ENCODE measurements around the gene ZNF32. TPM values are rescaled to one million over a fixed set of nuclear protein-coding genes. Genes with fewer than 3 reads are reported as not detected.

Gene ZNF32
- total RNA-seq, 2 donors from 2014 or later: 56.1 to 56.5 TPM

DNA sequence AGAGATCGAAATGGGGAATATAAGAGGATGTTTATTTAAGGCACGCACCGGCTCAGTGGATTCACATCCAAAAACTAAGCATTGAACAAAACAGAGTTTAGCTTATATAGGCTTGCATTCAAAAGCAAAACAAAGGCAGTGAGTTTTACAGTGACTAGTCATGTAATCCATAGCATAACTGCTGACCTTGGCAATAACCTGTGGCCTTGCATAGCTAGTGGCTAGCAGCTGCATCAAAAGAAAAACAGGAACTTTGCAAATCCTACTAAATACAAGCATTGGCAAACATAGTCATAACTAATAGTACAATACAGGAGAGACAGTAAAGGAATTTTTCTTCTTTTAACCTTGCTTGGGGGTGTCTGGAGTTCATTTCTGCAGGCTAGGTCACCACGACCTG, 52.1 kb downstream of the ZNF32 start:
- peaks cover 0 to 16% of the 10 kb centered on the region in 2 donors for H3K4me1 ChIP-seq
- H3K27me3 ChIP-seq: no peaks in the 10 kb centered on the region
- H3K9me3 ChIP-seq: no peaks in the 10 kb centered on the region
- H3K36me3 ChIP-seq: no peaks in the 10 kb centered on the region
- H3K27ac ChIP-seq: no peak overlapping the region
- DNase-seq (ENCODE audit: low spot score): no peak
- no peak overlapping the region for H3K4me3 ChIP-seq
- TF ChIP-seq CTCF (IDR thresholded peaks at IDR 0.05): no peak

DNA sequence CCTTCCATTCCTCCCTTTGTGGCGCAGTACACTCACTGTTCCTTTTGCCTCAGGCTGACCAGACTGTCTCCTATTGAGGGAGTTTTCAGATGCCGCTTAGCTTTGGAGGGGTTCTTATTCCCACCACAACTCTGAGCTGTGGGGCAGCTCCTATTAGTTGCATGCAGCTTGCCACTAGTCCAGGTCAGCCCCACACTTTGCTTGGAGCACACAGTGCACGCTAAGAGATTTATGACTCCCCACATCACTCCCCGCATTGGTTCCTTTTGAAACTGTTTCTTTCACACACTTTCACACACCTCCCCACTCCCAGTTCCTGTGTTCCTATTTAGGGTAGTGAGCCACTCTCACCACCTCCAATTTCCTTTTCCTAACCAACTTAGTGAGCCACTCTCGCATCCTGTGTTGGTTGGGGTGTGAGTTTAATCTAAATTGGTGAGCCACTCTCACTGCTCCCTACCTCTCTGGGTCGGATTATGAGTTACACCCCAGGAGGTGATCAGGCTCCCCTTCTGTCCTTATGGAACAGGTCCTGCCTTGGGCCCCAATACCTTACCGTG, 52.9 kb downstream of the ZNF32 start:
- no peak for TF ChIP-seq CTCF (IDR thresholded peaks at IDR 0.05)
- H3K9me3 ChIP-seq: no peaks in the 10 kb centered on the region
- no peak for DNase-seq (ENCODE audit: low spot score)
- H3K4me3 ChIP-seq: no peak overlapping the region
- H3K27me3 ChIP-seq: no peaks in the 10 kb centered on the region
- no peak overlapping the region for H3K27ac ChIP-seq
- H3K36me3 ChIP-seq: no peaks in the 10 kb centered on the region
- H3K4me1 ChIP-seq: peaks cover 0 to 16% of the 10 kb centered on the region in 2 donors

GRCh38 chr10:43594944-43595589, 53.6 kb downstream of the ZNF32 start:
- H3K36me3 ChIP-seq: no peaks in the 10 kb centered on the region
- DNase-seq (ENCODE audit: low spot score): no peak
- no peaks in the 10 kb centered on the region for H3K9me3 ChIP-seq
- no peaks in the 10 kb centered on the region for H3K27me3 ChIP-seq
- H3K4me3 ChIP-seq: peak overlapping the region; percentile 6 to 37
- peaks cover 0 to 16% of the 10 kb centered on the region in 2 donors for H3K4me1 ChIP-seq
- no peak for TF ChIP-seq CTCF (IDR thresholded peaks at IDR 0.05)
- H3K27ac ChIP-seq: no peak overlapping the region

Other genes with a start within 250 kb of the ZNF32 start
- gene HNRNPF, start 239.7 kb downstream of the ZNF32 start, total RNA-seq: 10 to 100 TPM; 57.8 to 78.7 TPM
- 1 to 10 TPM; 3.9 to 4.9 TPM for gene ZNF487, start 211.8 kb downstream of the ZNF32 start, total RNA-seq
- gene ZNF239, start 74.3 kb downstream of the ZNF32 start, total RNA-seq: 1 to 10 TPM; 2.2 to 4.4 TPM
- gene ZNF485, start 42.4 kb downstream of the ZNF32 start, total RNA-seq: 1 to 10 TPM in 1 of 2 donors, under 1 TPM in 1; 0.98 to 1.1 TPM

Data from right atrium auricular region (tissue), 2 donors.